ENCODE measurements around the gene TMEM131. TPM values are rescaled to one million over a fixed set of nuclear protein-coding genes. Genes with fewer than 3 reads are reported as not detected.

The TMEM131 gene
- total and polyA plus RNA-seq, 2 of the 8 experiments (the other 6 are each of a cell fraction or from before 2014, with no cell fraction given): 9.7 to 22.9 TPM

- TF ChIP-seq, protein P1, sequence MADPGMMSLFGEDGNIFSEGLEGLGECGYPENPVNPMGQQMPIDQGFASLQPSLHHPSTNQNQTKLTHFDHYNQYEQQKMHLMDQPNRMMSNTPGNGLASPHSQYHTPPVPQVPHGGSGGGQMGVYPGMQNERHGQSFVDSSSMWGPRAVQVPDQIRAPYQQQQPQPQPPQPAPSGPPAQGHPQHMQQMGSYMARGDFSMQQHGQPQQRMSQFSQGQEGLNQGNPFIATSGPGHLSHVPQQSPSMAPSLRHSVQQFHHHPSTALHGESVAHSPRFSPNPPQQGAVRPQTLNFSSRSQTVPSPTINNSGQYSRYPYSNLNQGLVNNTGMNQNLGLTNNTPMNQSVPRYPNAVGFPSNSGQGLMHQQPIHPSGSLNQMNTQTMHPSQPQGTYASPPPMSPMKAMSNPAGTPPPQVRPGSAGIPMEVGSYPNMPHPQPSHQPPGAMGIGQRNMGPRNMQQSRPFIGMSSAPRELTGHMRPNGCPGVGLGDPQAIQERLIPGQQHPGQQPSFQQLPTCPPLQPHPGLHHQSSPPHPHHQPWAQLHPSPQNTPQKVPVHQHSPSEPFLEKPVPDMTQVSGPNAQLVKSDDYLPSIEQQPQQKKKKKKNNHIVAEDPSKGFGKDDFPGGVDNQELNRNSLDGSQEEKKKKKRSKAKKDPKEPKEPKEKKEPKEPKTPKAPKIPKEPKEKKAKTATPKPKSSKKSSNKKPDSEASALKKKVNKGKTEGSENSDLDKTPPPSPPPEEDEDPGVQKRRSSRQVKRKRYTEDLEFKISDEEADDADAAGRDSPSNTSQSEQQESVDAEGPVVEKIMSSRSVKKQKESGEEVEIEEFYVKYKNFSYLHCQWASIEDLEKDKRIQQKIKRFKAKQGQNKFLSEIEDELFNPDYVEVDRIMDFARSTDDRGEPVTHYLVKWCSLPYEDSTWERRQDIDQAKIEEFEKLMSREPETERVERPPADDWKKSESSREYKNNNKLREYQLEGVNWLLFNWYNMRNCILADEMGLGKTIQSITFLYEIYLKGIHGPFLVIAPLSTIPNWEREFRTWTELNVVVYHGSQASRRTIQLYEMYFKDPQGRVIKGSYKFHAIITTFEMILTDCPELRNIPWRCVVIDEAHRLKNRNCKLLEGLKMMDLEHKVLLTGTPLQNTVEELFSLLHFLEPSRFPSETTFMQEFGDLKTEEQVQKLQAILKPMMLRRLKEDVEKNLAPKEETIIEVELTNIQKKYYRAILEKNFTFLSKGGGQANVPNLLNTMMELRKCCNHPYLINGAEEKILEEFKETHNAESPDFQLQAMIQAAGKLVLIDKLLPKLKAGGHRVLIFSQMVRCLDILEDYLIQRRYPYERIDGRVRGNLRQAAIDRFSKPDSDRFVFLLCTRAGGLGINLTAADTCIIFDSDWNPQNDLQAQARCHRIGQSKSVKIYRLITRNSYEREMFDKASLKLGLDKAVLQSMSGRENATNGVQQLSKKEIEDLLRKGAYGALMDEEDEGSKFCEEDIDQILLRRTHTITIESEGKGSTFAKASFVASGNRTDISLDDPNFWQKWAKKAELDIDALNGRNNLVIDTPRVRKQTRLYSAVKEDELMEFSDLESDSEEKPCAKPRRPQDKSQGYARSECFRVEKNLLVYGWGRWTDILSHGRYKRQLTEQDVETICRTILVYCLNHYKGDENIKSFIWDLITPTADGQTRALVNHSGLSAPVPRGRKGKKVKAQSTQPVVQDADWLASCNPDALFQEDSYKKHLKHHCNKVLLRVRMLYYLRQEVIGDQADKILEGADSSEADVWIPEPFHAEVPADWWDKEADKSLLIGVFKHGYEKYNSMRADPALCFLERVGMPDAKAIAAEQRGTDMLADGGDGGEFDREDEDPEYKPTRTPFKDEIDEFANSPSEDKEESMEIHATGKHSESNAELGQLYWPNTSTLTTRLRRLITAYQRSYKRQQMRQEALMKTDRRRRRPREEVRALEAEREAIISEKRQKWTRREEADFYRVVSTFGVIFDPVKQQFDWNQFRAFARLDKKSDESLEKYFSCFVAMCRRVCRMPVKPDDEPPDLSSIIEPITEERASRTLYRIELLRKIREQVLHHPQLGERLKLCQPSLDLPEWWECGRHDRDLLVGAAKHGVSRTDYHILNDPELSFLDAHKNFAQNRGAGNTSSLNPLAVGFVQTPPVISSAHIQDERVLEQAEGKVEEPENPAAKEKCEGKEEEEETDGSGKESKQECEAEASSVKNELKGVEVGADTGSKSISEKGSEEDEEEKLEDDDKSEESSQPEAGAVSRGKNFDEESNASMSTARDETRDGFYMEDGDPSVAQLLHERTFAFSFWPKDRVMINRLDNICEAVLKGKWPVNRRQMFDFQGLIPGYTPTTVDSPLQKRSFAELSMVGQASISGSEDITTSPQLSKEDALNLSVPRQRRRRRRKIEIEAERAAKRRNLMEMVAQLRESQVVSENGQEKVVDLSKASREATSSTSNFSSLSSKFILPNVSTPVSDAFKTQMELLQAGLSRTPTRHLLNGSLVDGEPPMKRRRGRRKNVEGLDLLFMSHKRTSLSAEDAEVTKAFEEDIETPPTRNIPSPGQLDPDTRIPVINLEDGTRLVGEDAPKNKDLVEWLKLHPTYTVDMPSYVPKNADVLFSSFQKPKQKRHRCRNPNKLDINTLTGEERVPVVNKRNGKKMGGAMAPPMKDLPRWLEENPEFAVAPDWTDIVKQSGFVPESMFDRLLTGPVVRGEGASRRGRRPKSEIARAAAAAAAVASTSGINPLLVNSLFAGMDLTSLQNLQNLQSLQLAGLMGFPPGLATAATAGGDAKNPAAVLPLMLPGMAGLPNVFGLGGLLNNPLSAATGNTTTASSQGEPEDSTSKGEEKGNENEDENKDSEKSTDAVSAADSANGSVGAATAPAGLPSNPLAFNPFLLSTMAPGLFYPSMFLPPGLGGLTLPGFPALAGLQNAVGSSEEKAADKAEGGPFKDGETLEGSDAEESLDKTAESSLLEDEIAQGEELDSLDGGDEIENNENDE (IDR thresholded peaks at IDR 0.05; ENCODE audit: insufficient replicate concordance, low read length): no peak
- TF ChIP-seq KDM5A (IDR thresholded peaks at IDR 0.05; ENCODE audit: low read length) (no peak), CEBPB (IDR thresholded peaks at IDR 0.05; ENCODE audit: low read depth, low read length) (no peak), TAF1 (IDR thresholded peaks at IDR 0.05; ENCODE audit: low read depth, low read length) (no peak), CHD1 (IDR thresholded peaks at IDR 0.05; ENCODE audit: low read depth, low read length) (no peak), TAF7 (optimal IDR thresholded peaks at IDR 0.05; ENCODE audit: borderline replicate concordance, low read depth, low read length) (no peak), KDM4A (IDR thresholded peaks at IDR 0.05; ENCODE audit: low read depth, low read length, severe bottlenecking) (no peak), SIN3A (conservative IDR thresholded peaks at IDR 0.05 in 1 of 2, IDR thresholded peaks at IDR 0.05 in 1 of 2; ENCODE audit: low read depth in 1 of 2, low read length in 2 of 2) (no peak), PHF8 (conservative IDR thresholded peaks at IDR 0.05; ENCODE audit: low read depth, low read length) (no peak), BCL11A (IDR thresholded peaks at IDR 0.05; ENCODE audit: low read depth in 2 of 2, low read length in 2 of 2) (no peak)
- TF ChIP-seq, protein P2, sequence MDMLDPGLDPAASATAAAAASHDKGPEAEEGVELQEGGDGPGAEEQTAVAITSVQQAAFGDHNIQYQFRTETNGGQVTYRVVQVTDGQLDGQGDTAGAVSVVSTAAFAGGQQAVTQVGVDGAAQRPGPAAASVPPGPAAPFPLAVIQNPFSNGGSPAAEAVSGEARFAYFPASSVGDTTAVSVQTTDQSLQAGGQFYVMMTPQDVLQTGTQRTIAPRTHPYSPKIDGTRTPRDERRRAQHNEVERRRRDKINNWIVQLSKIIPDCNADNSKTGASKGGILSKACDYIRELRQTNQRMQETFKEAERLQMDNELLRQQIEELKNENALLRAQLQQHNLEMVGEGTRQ (IDR thresholded peaks at IDR 0.05; ENCODE audit: low read length): no peak
These were observed 41.9 kb downstream of the TMEM131 start (continued) for GRCh38 chr2:97953853-97954252.

Data from H1 (cell line).